HepG2 (cell line): ENCODE measurements around the gene HDAC5.

ENCODE experiments used
- ATF2 ChIP-seq: sonication (generic); formaldehyde crosslinking; IDR thresholded peaks from 2 replicates; pipeline ENCODE4 v1.4.0; 2020; ENCODE audit warnings: missing genetic modification reagents
- BHLHE40 ChIP-seq: IDR thresholded peaks from 2 replicates; pipeline ENCODE4 v1.6.1; 2011; ENCODE audit warnings: low read length, improper control_type of control experiment
- DRAP1 ChIP-seq: IDR thresholded peaks from 2 replicates; pipeline ENCODE4 v1.6.1; 2016; ENCODE audit warnings: missing genetic modification reagents, missing compliant biosample characterization
- ELK4 ChIP-seq: sonication (generic); formaldehyde crosslinking; IDR thresholded peaks from 2 replicates; pipeline ENCODE4 v1.9.0; 2021; ENCODE audit warnings: missing genetic modification reagents, borderline replicate concordance
- EZH2 ChIP-seq: conservative IDR thresholded peaks from 2 replicates; pipeline ENCODE4 v1.6.1; 2012; ENCODE audit warnings: mild to moderate bottlenecking, low read depth, low read length, moderate library complexity
- JUNB ChIP-seq: sonication (generic); formaldehyde crosslinking; IDR thresholded peaks from 2 replicates; pipeline ENCODE4 v1.8.0; 2022; ENCODE audit warnings: missing genetic modification reagents, mild to moderate bottlenecking, borderline replicate concordance
- JUND ChIP-seq: sonication (generic); formaldehyde crosslinking; IDR thresholded peaks from 2 replicates; pipeline ENCODE4 v1.8.0; 2022; ENCODE audit warnings: mild to moderate bottlenecking, missing genetic modification reagents
- MED1 ChIP-seq: sonication (generic); formaldehyde crosslinking; IDR thresholded peaks from 2 replicates; pipeline ENCODE4 v1.4.0; 2020; ENCODE audit warnings: missing genetic modification reagents
- PHF21A ChIP-seq: sonication (generic); formaldehyde crosslinking; IDR thresholded peaks from 2 replicates; pipeline ENCODE4 v1.5.0; 2020; ENCODE audit warnings: mild to moderate bottlenecking, missing genetic modification reagents
- POLR2G ChIP-seq: fragments of 200-400 bp; formaldehyde crosslinking; IDR thresholded peaks from 2 replicates; pipeline ENCODE4 v1.6.1; 2018; ENCODE audit warnings: mild to moderate bottlenecking, low read depth, low read length, moderate library complexity
- RFX5 ChIP-seq: IDR thresholded peaks from 2 replicates; pipeline ENCODE4 v1.6.1; 2011; ENCODE audit warnings: low read depth, low read length, improper control_type of control experiment
- ZFP41 ChIP-seq: sonication (generic); formaldehyde crosslinking; IDR thresholded peaks from 2 replicates; pipeline ENCODE4 v1.4.0; 2020; ENCODE audit warnings: mild to moderate bottlenecking, missing genetic modification reagents, borderline replicate concordance
- ZNF652 ChIP-seq: IDR thresholded peaks from 2 replicates; pipeline ENCODE4 v1.6.1; 2016; ENCODE audit warnings: low read depth, borderline replicate concordance

- TF ChIP-seq ZFP41 (CRISPR knock-in tag) = no peak
- TF ChIP-seq MED1 = no peak
- TF ChIP-seq ATF2 (CRISPR knock-in tag) = no peak
- no peak for TF ChIP-seq DRAP1
- no peak for TF ChIP-seq EZH2
- no peak for TF ChIP-seq PHF21A (CRISPR knock-in tag)
- TF ChIP-seq BHLHE40 = no peak
- TF ChIP-seq ELK4 (CRISPR knock-in tag) = no peak
- TF ChIP-seq JUNB (CRISPR knock-in tag) = no peak
- no peak for TF ChIP-seq JUND (CRISPR knock-in tag)
- TF ChIP-seq RFX5 = no peak
- TF ChIP-seq POLR2G = no peak
- no peak for TF ChIP-seq ZNF652
Observed at GRCh38 chr17:44109312-44109630, 14.2 kb downstream of the HDAC5 start.
